ENCODE data around the gene RPP25L. TPM values are rescaled to one million over a fixed set of nuclear protein-coding genes. Genes with fewer than 3 reads are reported as not detected.

The RPP25L gene, protein sequence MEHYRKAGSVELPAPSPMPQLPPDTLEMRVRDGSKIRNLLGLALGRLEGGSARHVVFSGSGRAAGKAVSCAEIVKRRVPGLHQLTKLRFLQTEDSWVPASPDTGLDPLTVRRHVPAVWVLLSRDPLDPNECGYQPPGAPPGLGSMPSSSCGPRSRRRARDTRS
- 25.7 and 38.5 TPM in 2 replicates for total RNA-seq

DNA sequence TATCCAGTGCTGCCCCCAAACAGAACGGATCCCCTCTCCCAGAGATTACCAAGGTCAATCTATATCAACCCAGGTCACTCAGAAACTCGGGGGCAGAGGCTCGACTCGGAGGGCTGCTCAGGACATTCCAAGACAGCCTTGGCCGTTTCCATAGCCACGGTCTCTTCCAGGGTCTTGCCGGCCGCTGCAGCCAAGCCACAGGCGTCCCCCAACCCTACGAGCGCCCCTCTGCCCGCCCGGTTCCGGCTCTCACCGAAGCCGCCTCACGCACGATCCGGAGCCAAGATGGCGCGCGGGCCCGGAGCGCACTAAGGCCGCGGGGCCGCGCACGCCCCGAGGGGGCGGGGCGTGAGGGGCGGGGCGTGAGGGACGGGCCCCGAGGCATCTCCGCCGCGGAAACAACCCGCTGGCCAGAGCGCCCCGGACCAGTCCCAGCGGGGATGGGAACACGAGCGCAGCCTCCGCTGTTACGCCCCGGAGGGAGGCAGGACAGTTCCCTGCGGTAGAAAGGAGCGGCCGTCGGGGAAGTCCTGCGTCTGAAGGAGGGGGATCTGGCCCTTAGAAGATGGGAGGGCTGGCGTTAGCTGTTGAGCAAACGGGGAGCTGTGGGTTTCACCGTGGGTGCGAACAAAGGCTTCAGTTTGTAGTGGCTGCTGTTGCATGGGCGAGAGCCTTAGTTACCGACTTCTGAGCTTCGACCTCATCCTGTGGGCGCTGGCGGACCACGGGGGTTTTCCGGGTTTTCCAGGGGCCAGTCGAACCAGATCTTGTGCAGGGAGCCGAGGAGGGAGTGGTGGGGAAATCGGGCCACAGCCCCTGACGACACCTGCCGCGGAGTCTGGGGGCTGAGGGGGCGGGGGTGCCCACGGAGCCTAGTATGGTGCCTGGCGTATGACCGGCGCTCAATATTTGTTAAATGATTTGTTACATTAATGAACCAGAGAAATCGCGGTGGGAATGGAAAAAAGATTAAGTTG, at the start of gene RPP25L:
TSS of gene RPP25L (minus strand) at position 287 of the 977 bp plus-strand sequence. CDS start 801 bp downstream, outside the sequence.

DNA sequence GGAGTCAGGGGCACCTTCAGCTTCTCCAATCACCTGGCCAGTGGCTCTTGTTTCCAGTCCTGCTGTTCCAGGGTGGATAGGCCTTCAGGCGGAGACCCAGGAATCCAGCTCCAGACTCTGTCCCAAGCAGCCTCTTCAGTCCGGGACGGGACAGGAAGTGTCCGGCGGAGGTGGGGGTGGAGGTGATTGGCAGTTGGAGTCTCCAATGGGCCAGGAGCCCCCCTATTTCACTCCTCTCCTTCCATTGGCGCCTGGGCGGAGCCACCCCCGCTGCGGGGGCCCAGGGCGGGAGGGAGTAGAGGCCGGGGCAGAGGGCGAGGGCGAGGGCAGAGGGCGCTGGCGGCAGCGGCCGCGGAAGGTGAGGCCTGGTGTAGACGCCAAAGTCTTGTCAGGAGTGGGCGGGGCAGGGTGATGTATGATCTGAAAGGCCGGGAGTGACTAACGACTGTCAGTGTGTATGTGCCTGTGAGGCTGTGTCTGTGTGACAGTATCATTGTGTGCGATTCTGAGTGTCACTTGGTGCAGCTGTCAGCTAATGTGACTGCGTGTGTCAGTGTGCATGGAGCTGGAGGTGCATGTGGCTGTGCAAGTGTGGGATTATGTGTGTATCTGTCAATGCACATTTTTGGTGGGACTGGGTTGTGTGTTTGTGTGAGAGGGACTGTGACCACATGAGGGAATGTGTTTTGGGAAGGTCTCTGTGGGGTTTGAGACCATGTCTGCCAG, 40.1 kb upstream of the RPP25L start, which contains the start of gene IL11RA:
TSS of gene IL11RA (plus strand) at position 310 of the 726 bp plus-strand sequence. CDS start 3,033 bp downstream, outside the sequence.

DNA sequence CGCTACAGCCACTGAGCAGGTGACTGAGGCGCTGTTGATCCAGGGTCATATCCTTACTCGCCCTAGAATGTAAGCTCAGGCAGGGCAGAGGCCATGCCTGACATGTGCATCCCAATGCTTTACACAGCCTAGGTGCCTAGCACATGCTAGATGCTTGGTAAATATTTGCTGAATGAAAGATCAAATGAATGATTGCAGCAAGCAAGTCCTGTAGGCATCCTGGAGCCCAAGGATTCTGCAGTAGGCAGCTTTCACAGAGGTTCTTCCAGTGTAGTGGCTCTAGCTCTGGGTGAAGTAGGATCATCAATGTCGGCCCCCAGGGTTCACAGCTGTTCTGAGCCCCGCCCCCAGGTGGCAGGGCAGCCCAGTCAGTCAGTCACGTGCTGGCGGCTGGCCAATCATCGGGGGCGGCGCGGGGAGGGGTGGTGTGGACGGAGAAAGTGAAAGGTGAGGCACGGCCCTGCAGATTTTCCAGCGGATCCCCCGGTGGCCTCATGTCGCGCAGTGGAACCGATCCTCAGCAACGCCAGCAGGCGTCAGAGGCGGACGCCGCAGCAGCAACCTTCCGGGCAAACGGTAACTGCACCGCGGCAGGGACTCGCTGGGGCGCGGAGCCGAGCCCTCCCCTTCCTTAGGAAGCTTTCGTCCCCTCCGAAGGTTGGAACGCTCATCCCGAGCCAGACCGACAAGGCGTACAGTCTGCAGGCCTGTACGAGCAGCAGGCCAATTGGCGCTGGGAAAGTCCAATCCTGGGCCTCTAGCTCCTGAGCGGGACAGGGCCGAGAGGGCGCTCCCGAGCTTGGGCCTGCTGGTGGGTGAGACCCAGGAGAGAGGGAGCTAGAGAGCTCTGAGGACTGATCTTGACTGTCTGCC, 34.5 kb upstream of the RPP25L start, which contains the start of gene GALT:
TSS of gene GALT (plus strand) at position 465 of the 873 bp plus-strand sequence. CDS start at position 495, 30 bp downstream.

DNA sequence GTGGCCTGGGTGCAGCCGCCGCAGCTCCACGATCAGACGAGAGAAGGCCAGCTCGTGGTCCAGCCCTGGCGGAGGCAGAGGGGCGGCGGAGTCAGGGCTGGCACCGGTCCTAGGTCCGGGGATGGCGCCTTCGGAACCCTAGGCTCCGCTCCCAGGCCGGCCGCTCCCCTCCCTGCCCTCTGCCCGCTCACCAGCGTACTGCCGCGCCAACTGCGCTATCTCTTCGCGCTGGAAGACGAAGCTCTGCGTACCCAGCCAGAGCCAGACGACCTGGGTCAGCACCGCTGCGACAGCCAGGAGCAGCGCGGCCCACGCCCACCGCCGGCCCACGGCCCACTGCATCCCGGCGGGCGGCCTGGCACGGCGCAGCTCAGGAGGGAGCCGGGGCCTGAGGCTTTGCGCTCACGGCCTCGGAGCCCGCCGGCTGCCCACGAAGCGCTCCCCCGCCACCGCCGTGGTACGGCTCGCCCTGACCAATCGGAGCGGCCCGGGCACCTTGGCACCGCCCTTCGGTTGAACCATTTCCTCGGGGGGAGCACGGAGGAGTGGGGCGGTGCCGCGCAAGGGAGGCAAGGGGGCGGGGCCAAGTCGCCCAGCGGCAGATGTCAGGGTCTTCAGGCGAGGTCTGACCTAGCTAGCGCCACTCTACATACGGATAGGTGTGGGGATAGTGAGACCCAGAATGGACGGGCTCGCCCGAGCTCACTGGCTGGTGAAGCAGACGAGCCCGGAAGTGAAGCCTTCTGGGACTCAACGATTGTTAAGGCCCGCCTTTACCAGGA, 25.6 kb upstream of the RPP25L start, which contains the start of gene SIGMAR1:
TSS of gene SIGMAR1 (minus strand) at position 432 of the 782 bp plus-strand sequence. CDS start at position 342, 90 bp downstream.

DNA sequence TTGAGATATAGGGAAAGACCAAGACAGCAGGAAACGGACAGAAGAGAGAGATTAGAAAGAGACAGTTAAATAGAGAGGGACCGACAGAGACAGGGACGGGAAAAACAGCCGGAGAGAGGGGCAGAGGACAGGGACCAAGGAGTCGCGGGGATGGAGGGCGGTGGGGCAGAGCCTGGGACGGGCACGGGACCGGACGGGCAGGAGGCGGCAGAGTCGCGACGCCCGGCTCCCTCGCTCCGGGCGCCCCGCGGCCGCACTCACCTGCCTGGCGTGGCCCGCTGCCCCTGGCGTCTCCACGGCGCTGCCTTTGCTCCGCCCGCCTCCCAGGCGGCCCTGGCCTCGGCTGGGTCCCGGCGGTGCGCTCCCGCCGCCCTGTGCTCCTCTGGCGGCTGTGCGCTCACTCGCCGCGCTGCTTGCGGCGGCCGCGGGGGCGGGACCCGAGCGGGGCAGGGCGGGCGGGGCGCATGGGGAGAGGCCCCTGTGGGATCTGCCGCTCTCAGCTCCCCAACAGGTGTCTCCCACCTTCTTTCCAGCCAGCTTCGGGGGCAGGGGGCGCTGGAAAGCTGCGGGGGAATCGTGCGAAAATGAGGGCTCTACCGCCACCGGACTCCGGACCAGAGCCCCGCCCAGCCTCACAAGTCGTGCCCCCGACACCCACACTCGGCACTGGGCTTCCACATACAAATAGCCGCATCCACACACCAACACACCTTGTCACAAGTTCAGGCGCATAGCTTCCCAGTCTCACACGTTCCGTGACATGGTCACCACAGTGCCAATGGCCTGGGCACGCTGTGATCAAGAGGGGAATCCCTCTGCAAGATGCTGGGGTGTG, 17.0 kb upstream of the RPP25L start, which contains the start of gene ARID3C:
TSS of gene ARID3C (minus strand) at position 411 of the 835 bp plus-strand sequence. CDS start 1,052 bp downstream, outside the sequence.

DNA sequence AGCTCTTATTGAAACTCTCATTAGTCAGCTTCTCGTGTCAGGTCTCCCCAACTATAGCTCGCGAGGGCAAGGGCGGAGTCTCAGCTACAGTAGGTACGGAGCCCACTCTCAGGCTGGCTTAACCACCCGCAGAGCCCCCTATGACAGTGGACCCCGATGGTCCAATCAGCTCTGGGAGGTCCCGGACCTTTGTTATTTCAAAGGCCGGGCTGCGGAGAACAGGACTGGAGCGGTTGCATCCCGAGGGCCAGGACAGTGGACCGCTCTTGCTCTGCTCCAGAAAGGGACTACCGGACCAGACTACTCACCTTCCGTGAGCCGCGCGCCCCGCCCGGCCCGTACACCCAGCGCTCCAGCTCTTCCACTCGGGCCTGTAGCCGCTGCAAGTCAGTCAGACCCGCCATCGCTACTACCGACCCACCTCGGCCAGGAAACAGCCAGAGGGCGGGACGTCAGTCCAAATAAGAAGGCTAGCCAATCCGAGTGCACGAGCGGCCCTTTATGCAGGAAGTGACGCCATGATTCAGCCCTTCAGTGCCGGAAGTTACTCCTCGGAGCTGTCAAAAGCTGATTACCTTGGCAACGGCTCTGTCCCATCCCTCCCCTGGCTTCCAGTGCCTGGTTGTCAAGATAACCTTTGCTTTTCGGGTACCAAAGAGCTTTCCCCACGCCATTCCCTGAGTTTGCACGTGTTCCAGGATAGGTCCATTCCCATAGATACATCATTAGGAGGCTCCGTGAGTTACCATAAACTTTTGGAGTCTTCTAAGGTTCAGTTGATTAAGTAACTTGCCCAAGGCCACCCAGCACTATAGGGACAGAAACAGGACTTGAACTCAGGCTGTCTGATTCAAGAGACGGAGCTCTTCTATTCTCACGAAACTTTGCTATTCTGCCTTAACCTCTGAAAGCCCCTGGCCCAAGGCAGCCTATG, 8.4 kb upstream of the RPP25L start, which contains the start of gene DCTN3:
TSS of gene DCTN3 (minus strand) at position 435 of the 934 bp plus-strand sequence. CDS start at position 404, 31 bp downstream.

DNA sequence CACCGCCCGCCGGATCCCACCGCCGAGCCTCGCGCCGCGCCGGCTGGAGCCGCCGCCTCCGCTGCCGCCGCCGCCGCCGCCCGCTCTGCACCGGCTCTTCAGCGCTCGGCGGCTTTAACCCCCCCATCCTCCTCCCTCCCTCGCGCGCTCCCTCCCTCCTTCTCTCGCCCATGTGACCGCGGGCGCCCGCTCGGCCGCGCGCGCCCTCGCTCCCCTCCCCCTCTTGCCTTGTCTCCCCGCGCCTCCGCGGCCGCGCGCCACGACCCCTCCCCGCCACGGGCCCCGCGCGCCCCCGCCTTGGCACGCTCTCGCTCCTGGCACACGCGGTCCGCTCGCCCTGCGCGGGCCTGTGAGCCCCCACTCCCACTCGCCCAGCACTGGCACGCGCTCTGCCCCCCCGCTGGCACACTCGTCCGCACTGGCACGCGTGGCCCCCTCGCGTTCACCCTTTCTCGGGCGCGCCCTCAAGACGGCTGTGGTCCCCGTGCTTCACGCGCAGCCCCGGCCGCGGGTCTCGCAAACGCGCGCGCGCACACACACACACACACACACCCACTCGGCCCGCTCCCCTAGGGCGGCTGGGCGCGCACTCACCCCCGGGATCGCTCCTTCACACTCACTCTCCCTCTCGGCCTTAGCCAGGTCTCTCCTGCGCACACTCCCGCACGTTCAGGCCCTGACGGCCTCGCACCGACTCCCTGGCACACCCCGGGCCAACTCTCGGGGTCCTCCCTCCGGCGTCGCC, 22.1 kb downstream of the RPP25L start, which contains the start of gene CNTFR:
TSS of gene CNTFR (minus strand) at position 89 of the 745 bp plus-strand sequence. CDS start 20,743 bp downstream, outside the sequence.

Other genes starting within 250 kb of the RPP25L start
- 0.65 and 2.3 TPM in 2 replicates for gene MYORG, start 235.2 kb downstream of the RPP25L start, total RNA-seq
- gene FAM219A, start 153.5 kb downstream of the RPP25L start, total RNA-seq = 10.1 and 10.3 TPM in 2 replicates
- gene DNAI1, start 153.3 kb downstream of the RPP25L start, total RNA-seq = not detected in 2 replicates
- not detected in 2 replicates for gene ENHO, start 89.1 kb downstream of the RPP25L start, total RNA-seq
- not detected in 2 replicates for gene CNTFR, start 22.4 kb downstream of the RPP25L start, total RNA-seq
- 81.0 and 120 TPM in 2 replicates for gene DCTN3, start 8.4 kb upstream of the RPP25L start, total RNA-seq
- under 0.01 and 0.30 TPM in 2 replicates for gene ARID3C, start 17.0 kb upstream of the RPP25L start, total RNA-seq
- 65.9 and 75.7 TPM in 2 replicates for gene SIGMAR1, start 25.7 kb upstream of the RPP25L start, total RNA-seq
- gene GALT, start 34.6 kb upstream of the RPP25L start, total RNA-seq = 24.4 and 37.4 TPM in 2 replicates
- 10.4 and 15.5 TPM in 2 replicates for gene IL11RA, start 40.1 kb upstream of the RPP25L start, total RNA-seq
- not detected in 2 replicates for gene CCL27, start 50.6 kb upstream of the RPP25L start, total RNA-seq
- gene CCL19, start 79.2 kb upstream of the RPP25L start, total RNA-seq = not detected in 2 replicates
- gene CCL21, start 98.0 kb upstream of the RPP25L start, total RNA-seq = not detected in 2 replicates

Data from epithelial cell of umbilical artery (primary cell).